HG03175 (cell line): ENCODE data around the gene ARL15.
"Not testable (repeated sequence)": the region's sequence is repeated elsewhere in the genome, so short reads cannot be mapped to it uniquely, and the experiment has no call there.

ENCODE experiments used
- ATAC-seq: cut with Tn5 transposase; IDR thresholded peaks from one replicate; pipeline ENCODE4 v1.9.1; 2021; ENCODE audit warnings: mild to moderate bottlenecking, moderate library complexity; ENCODE audit not compliant: unreplicated experiment

ARL15 gene

GRCh38 chr5:54103871-54104270 lies 206.5 kb downstream of the ARL15 start:
- no peak for ATAC-seq

GRCh38 chr5:54098267-54098666 lies 212.1 kb downstream of the ARL15 start:
- no peak for ATAC-seq

- no peak for ATAC-seq
These were observed 214.4 kb downstream of the ARL15 start for GRCh38 chr5:54095969-54096368.

GRCh38 chr5:54094706-54095105 lies 215.7 kb downstream of the ARL15 start:
- no peak for ATAC-seq

GRCh38 chr5:54093861-54094260 lies 216.5 kb downstream of the ARL15 start:
- no peak for ATAC-seq

GRCh38 chr5:54093081-54093492 lies 217.3 kb downstream of the ARL15 start:
- no peak for ATAC-seq

GRCh38 chr5:54091307-54092130 lies 218.9 kb downstream of the ARL15 start:
- ATAC-seq, result no peak

- ATAC-seq, result no peak
These were observed 219.8 kb downstream of the ARL15 start for GRCh38 chr5:54090495-54091120.

- no peak for ATAC-seq
These were observed 222.3 kb downstream of the ARL15 start for GRCh38 chr5:54088081-54088480.

- no peak for ATAC-seq
These were observed 222.9 kb downstream of the ARL15 start for GRCh38 chr5:54087436-54087835.

- no peak for ATAC-seq
These were observed 224.2 kb downstream of the ARL15 start for GRCh38 chr5:54086191-54086590.

- ATAC-seq, result no peak
These were observed 225.7 kb downstream of the ARL15 start for GRCh38 chr5:54084696-54085095.

GRCh38 chr5:54083851-54084250 lies 226.5 kb downstream of the ARL15 start:
- no peak for ATAC-seq

- ATAC-seq, result no peak
These were observed 227.1 kb downstream of the ARL15 start for GRCh38 chr5:54083245-54083644.

GRCh38 chr5:54081415-54081814 lies 229.0 kb downstream of the ARL15 start:
- no peak for ATAC-seq

GRCh38 chr5:54080831-54081230 lies 229.5 kb downstream of the ARL15 start:
- ATAC-seq, result no peak

GRCh38 chr5:54073735-54074134 lies 236.6 kb downstream of the ARL15 start:
- no peak for ATAC-seq

GRCh38 chr5:54073131-54073530 lies 237.2 kb downstream of the ARL15 start:
- no peak for ATAC-seq

GRCh38 chr5:54066433-54066832 lies 243.9 kb downstream of the ARL15 start:
- no peak for ATAC-seq

GRCh38 chr5:54063817-54064216 lies 246.6 kb downstream of the ARL15 start:
- ATAC-seq, result no peak

GRCh38 chr5:54062958-54063357 lies 247.4 kb downstream of the ARL15 start:
- no peak for ATAC-seq

GRCh38 chr5:54060919-54061318 lies 249.5 kb downstream of the ARL15 start:
- ATAC-seq, result not testable (repeated sequence)
